ENCODE measurements around the gene CACNA1B.

DNA sequence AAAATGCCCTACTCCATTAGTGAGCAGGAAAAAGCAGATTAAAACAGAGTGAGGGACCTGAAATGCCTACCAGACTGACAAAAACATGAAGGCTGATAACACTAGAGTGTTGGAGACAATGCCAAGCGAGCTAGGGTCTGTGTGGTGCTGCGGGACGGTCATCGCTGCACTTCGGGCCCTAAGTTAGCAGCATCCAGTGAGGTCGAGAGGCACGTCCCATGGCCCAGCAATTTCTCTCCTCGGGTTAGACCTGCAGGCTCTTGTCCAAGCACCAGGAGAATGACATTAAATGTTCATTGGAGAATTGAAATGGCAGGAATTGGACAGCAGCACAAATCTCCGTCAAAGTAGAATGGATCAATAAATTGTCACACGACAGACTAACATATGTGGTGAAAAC lies 5.3 kb upstream of the CACNA1B start:
- no peak for TF ChIP-seq POLR2A (IDR thresholded peaks at IDR 0.05)
- TF ChIP-seq, protein P1, sequence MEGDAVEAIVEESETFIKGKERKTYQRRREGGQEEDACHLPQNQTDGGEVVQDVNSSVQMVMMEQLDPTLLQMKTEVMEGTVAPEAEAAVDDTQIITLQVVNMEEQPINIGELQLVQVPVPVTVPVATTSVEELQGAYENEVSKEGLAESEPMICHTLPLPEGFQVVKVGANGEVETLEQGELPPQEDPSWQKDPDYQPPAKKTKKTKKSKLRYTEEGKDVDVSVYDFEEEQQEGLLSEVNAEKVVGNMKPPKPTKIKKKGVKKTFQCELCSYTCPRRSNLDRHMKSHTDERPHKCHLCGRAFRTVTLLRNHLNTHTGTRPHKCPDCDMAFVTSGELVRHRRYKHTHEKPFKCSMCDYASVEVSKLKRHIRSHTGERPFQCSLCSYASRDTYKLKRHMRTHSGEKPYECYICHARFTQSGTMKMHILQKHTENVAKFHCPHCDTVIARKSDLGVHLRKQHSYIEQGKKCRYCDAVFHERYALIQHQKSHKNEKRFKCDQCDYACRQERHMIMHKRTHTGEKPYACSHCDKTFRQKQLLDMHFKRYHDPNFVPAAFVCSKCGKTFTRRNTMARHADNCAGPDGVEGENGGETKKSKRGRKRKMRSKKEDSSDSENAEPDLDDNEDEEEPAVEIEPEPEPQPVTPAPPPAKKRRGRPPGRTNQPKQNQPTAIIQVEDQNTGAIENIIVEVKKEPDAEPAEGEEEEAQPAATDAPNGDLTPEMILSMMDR (IDR thresholded peaks at IDR 0.05) = no peak
